SK-N-SH (cell line): ENCODE results near the gene ASTN2. TPM values are rescaled to one million over a fixed set of nuclear protein-coding genes. Genes with fewer than 3 reads are reported as not detected.
A peak's percentile ranks its signal among the peaks of the same experiment; 100 is the strongest.

Source experiments
- CTCF ChIA-PET: fragments of 300-600, 350-600 bp; formaldehyde crosslinking; extraction: SDS; loops from one replicate; lab custom pipeline; 2021; lab: Yijun Ruan, JAX
- POLR2A ChIA-PET: fragments of 350-600 bp; sonication (Branson Sonifier 250); formaldehyde crosslinking; extraction: SDS; loops from one replicate; lab custom pipeline; 2020; ENCODE audit warnings: antibody characterized with exemption, inconsistent platforms; lab: Yijun Ruan, JAX
- DNase-seq: peaks from one replicate; pipeline ENCODE4 v3.0.0; 2012
- H2AFZ ChIP-seq: fragments of 200-600 bp; sonication (generic); 2 replicates; pipeline ENCODE4 v1.8.1; 2016; ENCODE audit warnings: antibody characterized with exemption, mild to moderate bottlenecking, low read depth
- H3F3A ChIP-seq: fragments of 200-600 bp; sonication (generic); replicated peaks from 2 replicates; pipeline ENCODE3; 2016; ENCODE audit warnings: antibody characterized with exemption, mild to moderate bottlenecking; ENCODE audit not compliant: insufficient read depth
- H3K27ac ChIP-seq, 2 experiments: fragments of 200-500 bp in 1 of 2; fragments of 200-600 bp in 1 of 2; sonication (Bioruptor generic) in 1 of 2; sonication (generic), shearing (Covaris generic) in 1 of 2; 2 replicates each; pipeline versions ENCODE4 v1.5.1 to v1.6.1; 2014 to 2016; ENCODE audit warnings: low read depth in 2 of 2, inconsistent platforms in 1 of 2, low read length in 1 of 2, mild to moderate bottlenecking in 1 of 2, mixed read lengths in 1 of 2
- H3K27me3 ChIP-seq: fragments of 200-600 bp; sonication (generic), shearing (Covaris generic); 2 replicates; pipeline ENCODE4 v1.6.1; 2016; ENCODE audit warnings: mixed run types; ENCODE audit not compliant: insufficient read depth
- H3K36me3 ChIP-seq, 2 experiments: fragments of 200-500 bp in 1 of 2; fragments of 200-600 bp in 1 of 2; sonication (Bioruptor generic) in 1 of 2; sonication (generic) in 1 of 2; replicated peaks in 1 of 2; 2 replicates each; pipeline versions ENCODE3 to v1.5.1; 2014 to 2016; ENCODE audit warnings: low read length in 1 of 2, mild to moderate bottlenecking in 1 of 2; ENCODE audit not compliant: insufficient read depth in 2 of 2, control insufficient read depth in 1 of 2
- H3K4me1 ChIP-seq, 2 experiments: fragments of 200-500 bp in 1 of 2; fragments of 200-600 bp in 1 of 2; sonication (Bioruptor generic) in 1 of 2; sonication (generic), shearing (Covaris generic) in 1 of 2; 2 replicates each; pipeline versions ENCODE4 v1.5.1 to v1.6.1; 2014 to 2016; ENCODE audit warnings: low read depth in 1 of 2, low read length in 1 of 2, mixed run types in 1 of 2; ENCODE audit not compliant: insufficient read depth in 2 of 2, control insufficient read depth in 1 of 2
- H3K4me2 ChIP-seq: fragments of 200-600 bp; sonication (generic), shearing (Covaris generic); 2 replicates; pipeline ENCODE4 v1.6.1; 2017; ENCODE audit warnings: mixed run types
- H3K4me3 ChIP-seq, 2 experiments: fragments of 200-500 bp in 1 of 2; fragments of 200-600 bp in 1 of 2; sonication (Bioruptor generic) in 1 of 2; sonication (generic), shearing (Covaris generic) in 1 of 2; 2 replicates each; pipeline versions ENCODE4 v1.5.1 to v1.8.1; 2014 to 2016; ENCODE audit warnings: low read depth in 2 of 2, inconsistent platforms in 1 of 2, low read length in 1 of 2, mild to moderate bottlenecking in 1 of 2, mixed read lengths in 1 of 2, moderate library complexity in 1 of 2
- H3K79me2 ChIP-seq: fragments of 200-600 bp; sonication (generic); 2 replicates; pipeline ENCODE4 v1.8.1; 2017; ENCODE audit warnings: mild to moderate bottlenecking; ENCODE audit not compliant: insufficient read depth
- H3K9ac ChIP-seq: fragments of 200-600 bp; sonication (generic); 2 replicates; pipeline ENCODE4 v1.6.1; 2017; ENCODE audit warnings: mixed run types
- H3K9me2 ChIP-seq: fragments of 200-600 bp; sonication (generic); 2 replicates; pipeline ENCODE4 v1.6.1; 2017; ENCODE audit warnings: mixed run types
- H3K9me3 ChIP-seq: fragments of 200-600 bp; sonication (generic); 2 replicates; pipeline ENCODE4 v1.6.1; 2017; ENCODE audit warnings: mixed run types, mild to moderate bottlenecking, moderate library complexity
- H4K20me1 ChIP-seq: fragments of 200-600 bp; sonication (generic); 2 replicates; pipeline ENCODE4 v1.6.1; 2017; ENCODE audit warnings: mild to moderate bottlenecking, mixed run types; ENCODE audit not compliant: insufficient read depth
- ELF1 ChIP-seq: IDR thresholded peaks from 2 replicates; pipeline ENCODE4 v1.4.0; 2012
- FOSL2 ChIP-seq: IDR thresholded peaks from 2 replicates; pipeline ENCODE4 v1.4.0; 2012; ENCODE audit warnings: low read depth, mild to moderate bottlenecking, moderate library complexity, borderline replicate concordance
- FOXJ3 ChIP-seq: sonication (generic); formaldehyde crosslinking; IDR thresholded peaks from 2 replicates; pipeline ENCODE4 v1.5.1; 2020; ENCODE audit warnings: mild to moderate bottlenecking, missing genetic modification reagents
- GATA2 ChIP-seq: sonication (generic); formaldehyde crosslinking; IDR thresholded peaks from 2 replicates; pipeline ENCODE4 v1.5.0; 2020; ENCODE audit warnings: mild to moderate bottlenecking, missing genetic modification reagents
- JUND ChIP-seq: IDR thresholded peaks from 2 replicates; pipeline ENCODE4 v1.4.0; 2012
- PBX3 ChIP-seq: IDR thresholded peaks from 2 replicates; pipeline ENCODE4; 2012
- RAD21 ChIP-seq: IDR thresholded peaks from 2 replicates; pipeline ENCODE4 v1.6.1; 2012; ENCODE audit warnings: mild to moderate bottlenecking, low read length
- RCOR1 ChIP-seq: fragments of 150-350 bp; IDR thresholded peaks from 2 replicates; pipeline ENCODE4 v1.6.1; 2017; ENCODE audit warnings: antibody characterized with exemption, low read length
- RFX5 ChIP-seq: IDR thresholded peaks from 2 replicates; pipeline ENCODE4 v1.6.1; 2012; ENCODE audit warnings: mild to moderate bottlenecking, improper control_type of control experiment, low read length
- RXRA ChIP-seq: IDR thresholded peaks from 2 replicates; pipeline ENCODE4 v1.4.0; 2012; ENCODE audit warnings: low read depth, mild to moderate bottlenecking, borderline replicate concordance
- TCF12 ChIP-seq: IDR thresholded peaks from 2 replicates; pipeline ENCODE4 v1.4.0; 2012
- USF2 ChIP-seq: fragments of 150-350 bp; IDR thresholded peaks from 2 replicates; pipeline ENCODE4 v1.6.1; 2017; ENCODE audit warnings: antibody characterized with exemption, low read length, low read depth, borderline replicate concordance
- YY1 ChIP-seq: IDR thresholded peaks from 2 replicates; pipeline ENCODE4 v1.4.0; 2012; ENCODE audit warnings: low read depth, mild to moderate bottlenecking
- WGBS: methylation state at CpG from one replicate; pipeline ENCODE4 v1.1.6; 2017; ENCODE audit warnings: low lambda C conversion rate; 5-methylcytosine and 5-hydroxymethylcytosine counted together
- polyA plus RNA-seq, 3 experiments: library from polyadenylated mRNA; depleted of rRNA; stranded (reverse); fragments of >200 nt; gene quantifications; 2 replicates each; pipeline ENCODE4 v1.2.3, GENCODE V29; 2012
- TF ChIP-seq, protein P1 (sequence below): IDR thresholded peaks from 2 replicates; pipeline ENCODE4 v1.4.0; 2012; ENCODE audit warnings: low read depth
- TF ChIP-seq, protein P2 (sequence below): IDR thresholded peaks from 2 replicates; pipeline ENCODE4 v1.6.1; 2012; ENCODE audit warnings: mild to moderate bottlenecking, low read depth, low read length, moderate library complexity
- TF ChIP-seq, protein P3 (sequence below): fragments of 200-600 bp; sonication (generic); IDR thresholded peaks from 2 replicates; pipeline ENCODE4 v1.6.1; 2017; ENCODE audit warnings: antibody characterized with exemption, mild to moderate bottlenecking, moderate library complexity

ASTN2 gene
- polyA plus RNA-seq, 1 of the 3 experiments (the other 2 are of a cell fraction) = 6.6 TPM

GRCh38 chr9:117282541-117282940, 132.3 kb downstream of the ASTN2 start:
- Histone ChIP-seq H3K9ac (no peak overlapping the region), H3F3A (no peaks in the 10 kb centered on the region), H3K27me3 (no peaks in the 10 kb centered on the region), H3K27ac (peak overlapping the region in 1 of 2 experiments; percentile 67; a peak in 2 of 4 replicates), H3K79me2 (no peaks in the 10 kb centered on the region), H3K9me2 (no peaks in the 10 kb centered on the region), H3K4me1 (peaks cover 0 to 32% of the 10 kb centered on the region in 2 experiments; a peak in 2 of 4 replicates), H3K36me3 (no peaks in the 10 kb centered on the region), H3K4me2 (no peak overlapping the region), H2AFZ (no peak overlapping the region), H4K20me1 (no peaks in the 10 kb centered on the region), H3K4me3 (no peak overlapping the region), H3K9me3 (no peaks in the 10 kb centered on the region)
- no peak for DNase-seq
- CTCF ChIA-PET = interaction anchor here (0.7 to 1.6 kb wide), 6 partner anchors 21 to 129 kb away, joined by 3 to 7 read pairs (median 3); no protein-coding TSS in a partner anchor
- 31% methylated on average over 2 of the region's 2 CpGs for WGBS
- TF ChIP-seq FOSL2 (no peak), TCF12 (no peak), GATA2 (CRISPR knock-in tag) (no peak), RFX5 (no peak), JUND (no peak), FOXJ3 (CRISPR knock-in tag) (no peak), RXRA (no peak), ELF1 (no peak), PBX3 (no peak), YY1 (no peak)
- TF ChIP-seq, protein P1, sequence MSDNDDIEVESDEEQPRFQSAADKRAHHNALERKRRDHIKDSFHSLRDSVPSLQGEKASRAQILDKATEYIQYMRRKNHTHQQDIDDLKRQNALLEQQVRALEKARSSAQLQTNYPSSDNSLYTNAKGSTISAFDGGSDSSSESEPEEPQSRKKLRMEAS = no peak
- TF ChIP-seq, protein P2, sequence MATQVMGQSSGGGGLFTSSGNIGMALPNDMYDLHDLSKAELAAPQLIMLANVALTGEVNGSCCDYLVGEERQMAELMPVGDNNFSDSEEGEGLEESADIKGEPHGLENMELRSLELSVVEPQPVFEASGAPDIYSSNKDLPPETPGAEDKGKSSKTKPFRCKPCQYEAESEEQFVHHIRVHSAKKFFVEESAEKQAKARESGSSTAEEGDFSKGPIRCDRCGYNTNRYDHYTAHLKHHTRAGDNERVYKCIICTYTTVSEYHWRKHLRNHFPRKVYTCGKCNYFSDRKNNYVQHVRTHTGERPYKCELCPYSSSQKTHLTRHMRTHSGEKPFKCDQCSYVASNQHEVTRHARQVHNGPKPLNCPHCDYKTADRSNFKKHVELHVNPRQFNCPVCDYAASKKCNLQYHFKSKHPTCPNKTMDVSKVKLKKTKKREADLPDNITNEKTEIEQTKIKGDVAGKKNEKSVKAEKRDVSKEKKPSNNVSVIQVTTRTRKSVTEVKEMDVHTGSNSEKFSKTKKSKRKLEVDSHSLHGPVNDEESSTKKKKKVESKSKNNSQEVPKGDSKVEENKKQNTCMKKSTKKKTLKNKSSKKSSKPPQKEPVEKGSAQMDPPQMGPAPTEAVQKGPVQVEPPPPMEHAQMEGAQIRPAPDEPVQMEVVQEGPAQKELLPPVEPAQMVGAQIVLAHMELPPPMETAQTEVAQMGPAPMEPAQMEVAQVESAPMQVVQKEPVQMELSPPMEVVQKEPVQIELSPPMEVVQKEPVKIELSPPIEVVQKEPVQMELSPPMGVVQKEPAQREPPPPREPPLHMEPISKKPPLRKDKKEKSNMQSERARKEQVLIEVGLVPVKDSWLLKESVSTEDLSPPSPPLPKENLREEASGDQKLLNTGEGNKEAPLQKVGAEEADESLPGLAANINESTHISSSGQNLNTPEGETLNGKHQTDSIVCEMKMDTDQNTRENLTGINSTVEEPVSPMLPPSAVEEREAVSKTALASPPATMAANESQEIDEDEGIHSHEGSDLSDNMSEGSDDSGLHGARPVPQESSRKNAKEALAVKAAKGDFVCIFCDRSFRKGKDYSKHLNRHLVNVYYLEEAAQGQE = no peak
- POLR2A ChIA-PET = interaction anchor here (0.6 kb wide), 1 partner anchor 92 kb away, joined by 3 read pairs; no protein-coding TSS in a partner anchor

DNA sequence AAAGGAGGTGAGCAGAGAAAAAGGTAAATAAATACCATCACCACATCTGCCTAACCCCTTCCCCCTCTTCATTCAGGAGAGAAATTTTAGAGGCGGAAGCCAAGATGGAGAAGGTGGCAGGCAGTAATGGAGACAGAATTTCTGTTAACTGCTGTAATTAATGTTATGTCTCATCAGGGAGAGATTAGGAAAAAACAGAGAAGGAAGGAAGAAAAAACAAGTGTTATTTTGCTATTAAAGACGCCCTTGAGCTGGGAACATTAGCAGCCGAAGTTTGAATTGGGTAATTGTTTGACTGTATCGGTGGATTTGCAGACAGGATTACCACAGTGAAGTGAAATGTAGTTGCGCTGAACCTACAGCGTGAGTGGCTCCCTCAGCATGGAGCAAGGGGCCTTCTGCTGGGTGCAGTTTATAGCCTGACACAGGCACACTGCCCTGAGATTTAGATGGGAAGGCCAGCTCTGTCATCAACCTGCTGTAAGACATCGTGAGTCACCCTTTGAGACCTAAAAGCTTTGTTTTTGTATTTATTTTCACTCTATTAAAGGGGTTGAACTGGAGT, 136.3 kb downstream of the ASTN2 start:
- WGBS = 18% methylated on average over 7 of the region's 7 CpGs
- CTCF ChIA-PET = interaction anchor here (0.9 to 4.0 kb wide), 9 partner anchors 26 to 204 kb away, joined by 3 to 38 read pairs (median 4); partner anchors contain the start of gene ASTN2
- H3K4me1 ChIP-seq = peaks cover 0 to 33% of the 10 kb centered on the region in 2 experiments; a peak in 2 of 4 replicates

More for the DNA sequence above, 136.3 kb downstream of the ASTN2 start:
- POLR2A ChIA-PET = interaction anchor here (0.8 to 3.3 kb wide), 6 partner anchors 25 to 197 kb away, joined by 3 to 19 read pairs (median 4); no protein-coding TSS in a partner anchor
- Histone ChIP-seq H4K20me1 (no peaks in the 10 kb centered on the region), H3K4me2 (no peak overlapping the region), H2AFZ (no peak overlapping the region), H3K4me3 (no peak overlapping the region; a peak in 1 of 4 replicates), H3K36me3 (no peaks in the 10 kb centered on the region), H3K9ac (no peak overlapping the region), H3K27ac (peak overlapping the region; percentile 30 to 98; a peak in 3 of 4 replicates), H3K9me2 (no peaks in the 10 kb centered on the region), H3K27me3 (no peaks in the 10 kb centered on the region), H3K79me2 (no peaks in the 10 kb centered on the region), H3K9me3 (no peaks in the 10 kb centered on the region), H3F3A (no peaks in the 10 kb centered on the region)
- TF ChIP-seq RAD21 (peak; percentile 28), RCOR1 (no peak), GATA2 (CRISPR knock-in tag) (no peak), USF2 (no peak)
- TF ChIP-seq, protein P3, sequence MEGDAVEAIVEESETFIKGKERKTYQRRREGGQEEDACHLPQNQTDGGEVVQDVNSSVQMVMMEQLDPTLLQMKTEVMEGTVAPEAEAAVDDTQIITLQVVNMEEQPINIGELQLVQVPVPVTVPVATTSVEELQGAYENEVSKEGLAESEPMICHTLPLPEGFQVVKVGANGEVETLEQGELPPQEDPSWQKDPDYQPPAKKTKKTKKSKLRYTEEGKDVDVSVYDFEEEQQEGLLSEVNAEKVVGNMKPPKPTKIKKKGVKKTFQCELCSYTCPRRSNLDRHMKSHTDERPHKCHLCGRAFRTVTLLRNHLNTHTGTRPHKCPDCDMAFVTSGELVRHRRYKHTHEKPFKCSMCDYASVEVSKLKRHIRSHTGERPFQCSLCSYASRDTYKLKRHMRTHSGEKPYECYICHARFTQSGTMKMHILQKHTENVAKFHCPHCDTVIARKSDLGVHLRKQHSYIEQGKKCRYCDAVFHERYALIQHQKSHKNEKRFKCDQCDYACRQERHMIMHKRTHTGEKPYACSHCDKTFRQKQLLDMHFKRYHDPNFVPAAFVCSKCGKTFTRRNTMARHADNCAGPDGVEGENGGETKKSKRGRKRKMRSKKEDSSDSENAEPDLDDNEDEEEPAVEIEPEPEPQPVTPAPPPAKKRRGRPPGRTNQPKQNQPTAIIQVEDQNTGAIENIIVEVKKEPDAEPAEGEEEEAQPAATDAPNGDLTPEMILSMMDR = no peak
- DNase-seq = peak; percentile 28
